K562 (cell line): ENCODE data around the gene GNAI3. TPM values are rescaled to one million over a fixed set of nuclear protein-coding genes. Genes with fewer than 3 reads are reported as not detected.
A peak's percentile ranks its signal among the peaks of the same experiment; 100 is the strongest.

ENCODE experiments used
- ATAC-seq: fragments of 200-7000 bp; cut with Tn5 transposase; 3 replicates; pipeline ENCODE4 v1.9.1; 2020; ENCODE audit warnings: moderate library complexity
- BruUV-seq: library from RNA; stranded (reverse); fragments of 400-500 nt; replicated peaks from 2 replicates; lab custom pipeline; 2021; lab: Mats Ljungman, UMichigan
- CTCF ChIA-PET: fragments of 300-600 bp; formaldehyde crosslinking; extraction: SDS; loops from one replicate; lab custom pipeline; 2021; ENCODE audit warnings: low intra/inter-chr PET ratio; lab: Yijun Ruan, JAX
- POLR2A ChIA-PET: fragments of 300-600, 350-650 bp; sonication (Branson Sonifier 250); formaldehyde crosslinking; extraction: SDS; loops from one replicate; lab custom pipeline; 2021; ENCODE audit warnings: antibody characterized with exemption, inconsistent platforms; lab: Yijun Ruan, JAX
- DNase-seq, 4 experiments: peaks; one replicate each; pipeline versions ENCODE4 v3.0.0 to v3.0.0-alpha.2; 2011 to 2018; ENCODE audit warnings: low spot score in 3 of 4, mixed read lengths in 3 of 4; ENCODE audit errors: extremely low read depth in 1 of 4
- FAIRE-seq: peaks from 2 replicates; lab custom pipeline; 2011; peaks lifted over from hg19 to GRCh38; lab: Jason Lieb, UNC
- H2AFZ ChIP-seq: 2 replicates; pipeline ENCODE4 v1.6.0; 2011; ENCODE audit warnings: low read depth, low read length, control low read depth, inconsistent platforms
- H3K27ac ChIP-seq: fragments of 200-600 bp; 3 replicates; pipeline ENCODE4 v1.8.0; 2011; ENCODE audit warnings: low read depth, mild to moderate bottlenecking, control low read depth, inconsistent platforms, low read length, moderate library complexity, mixed read lengths; ENCODE audit errors: extremely low read depth
- H3K27me3 ChIP-seq, 2 experiments: fragments of 300-600 bp in 1 of 2; 2 replicates in 1 of 2; 3 replicates in 1 of 2; pipeline versions ENCODE4 v1.6.0 to v1.8.0; 2011; ENCODE audit warnings: inconsistent platforms in 2 of 2, low read length in 2 of 2, mild to moderate bottlenecking in 1 of 2, mixed read lengths in 1 of 2, moderate library complexity in 1 of 2; ENCODE audit not compliant: control insufficient read depth in 2 of 2, insufficient read depth in 2 of 2
- H3K36me3 ChIP-seq: fragments of 300-600 bp; 3 replicates; pipeline ENCODE4 v1.8.0; 2011; ENCODE audit warnings: mild to moderate bottlenecking, low read length, inconsistent platforms; ENCODE audit not compliant: control insufficient read depth, insufficient read depth
- H3K4me1 ChIP-seq, 2 experiments: fragments of 200-600 bp in 1 of 2; replicated peaks in 1 of 2; 2 replicates in 1 of 2; 3 replicates in 1 of 2; pipeline versions ENCODE4 v1.5.1 to v1.8.0; 2011; ENCODE audit warnings: inconsistent platforms in 2 of 2, low read length in 2 of 2, mild to moderate bottlenecking in 1 of 2, mixed read lengths in 1 of 2, moderate library complexity in 1 of 2; ENCODE audit not compliant: control insufficient read depth in 2 of 2, insufficient read depth in 2 of 2
- H3K4me2 ChIP-seq: 2 replicates; pipeline ENCODE4 v1.6.1; 2011; ENCODE audit warnings: low read length, control low read depth, inconsistent platforms, mixed read lengths; ENCODE audit not compliant: insufficient read depth
- H3K4me3 ChIP-seq: fragments of 200-600 bp; sonication (generic), shearing (Covaris generic); 2 replicates; pipeline ENCODE4 v1.5.1; 2016; ENCODE audit warnings: control low read depth, inconsistent platforms
- H3K79me2 ChIP-seq: fragments of 200-600 bp; 3 replicates; pipeline ENCODE4 v1.8.0; 2011; ENCODE audit warnings: low read length, inconsistent platforms; ENCODE audit not compliant: control insufficient read depth, insufficient read depth
- H3K9ac ChIP-seq, 2 experiments: 2 replicates each; pipeline versions ENCODE4 v1.6.0 to v1.6.1; 2011; ENCODE audit warnings: low read depth in 2 of 2, low read length in 2 of 2, control low read depth in 1 of 2, inconsistent platforms in 1 of 2, mild to moderate bottlenecking in 1 of 2, mixed read lengths in 1 of 2; ENCODE audit not compliant: insufficient read depth in 1 of 2
- H3K9me1 ChIP-seq: one replicate; pipeline ENCODE4 v1.6.0; 2011; ENCODE audit warnings: inconsistent platforms, mild to moderate bottlenecking, low read length, moderate library complexity; ENCODE audit not compliant: control insufficient read depth, insufficient read depth
- H3K9me3 ChIP-seq: replicated peaks from 2 replicates; pipeline ENCODE4 v1.5.1; 2011; ENCODE audit warnings: low read depth, low read length, inconsistent platforms; ENCODE audit not compliant: control insufficient read depth, insufficient read depth
- H4K20me1 ChIP-seq: replicated peaks from 2 replicates; pipeline ENCODE4 v1.6.1; 2011; ENCODE audit warnings: low read length, inconsistent platforms, mixed read lengths; ENCODE audit not compliant: control insufficient read depth, insufficient read depth
- GABPB1 ChIP-seq: sonication (generic); formaldehyde crosslinking; IDR thresholded peaks from 2 replicates; pipeline ENCODE4 v1.8.0; 2022; ENCODE audit warnings: mild to moderate bottlenecking, missing genetic modification reagents
- HOXB6 ChIP-seq: fragments of 250-450 bp; sonication (Bioruptor Pico); IDR thresholded peaks from 2 replicates; pipeline ENCODE4 v1.5.1; 2022; ENCODE audit warnings: mild to moderate bottlenecking, borderline replicate concordance
- MAX ChIP-seq: sonication (generic); formaldehyde crosslinking; IDR thresholded peaks from 2 replicates; pipeline ENCODE4 v1.9.0; 2022; ENCODE audit warnings: mild to moderate bottlenecking, missing genetic modification reagents
- ZC3H4 ChIP-seq: sonication (generic); formaldehyde crosslinking; IDR thresholded peaks from 2 replicates; pipeline ENCODE4 v1.9.0; 2021; ENCODE audit warnings: missing genetic modification reagents, borderline replicate concordance
- ZNF280B ChIP-seq: fragments of 250-450 bp; sonication (Bioruptor Pico); IDR thresholded peaks from 2 replicates; pipeline ENCODE4 v1.5.1; 2021; ENCODE audit warnings: mild to moderate bottlenecking
- WGBS: fragments of 100-300 bp; shearing (Covaris generic); methylation state at CpG from one replicate; pipeline ENCODE4 v1.1.6; 2016; ENCODE audit warnings: low coverage, mixed read lengths; ENCODE audit not compliant: insufficient coverage; ENCODE audit errors: missing lambda C conversion rate; 5-methylcytosine and 5-hydroxymethylcytosine counted together
- in situ Hi-C: fragments of 300-500 bp; cut with MboI; formaldehyde crosslinking; loops from 4 replicates; pipeline ENCODE4 v1.15.0; 2018; ENCODE audit warnings: inconsistent platforms, mixed read lengths
- intact Hi-C: fragments of 100-400 bp; cut with micrococcal nuclease; formaldehyde crosslinking; loops from 2 replicates; pipeline ENCODE4 v1.14.2; 2022
- polyA plus RNA-seq, 8 experiments: library from polyadenylated mRNA; depleted of rRNA in 4 of 8; stranded (reverse) in 5 of 8; unstranded in 3 of 8; fragments of >200 nt; fragmentation: Nextera tagmentation in 2 of 8; fragmentation: Illumina TruSeq in 1 of 8; extraction: Ambion mirVana in 2 of 8; extraction: Trizol in 1 of 8; gene quantifications; 2 replicates each; pipeline versions ENCODE4 v1.2.1 to v1.2.3, GENCODE V29; 2011 to 2014; ENCODE audit warnings: inconsistent platforms in 1 of 8, missing spikeins in 1 of 8
- total RNA-seq, 7 experiments: library from RNA; depleted of rRNA in 6 of 7; stranded (reverse); fragments of >200 nt in 6 of 7; fragmentation: Illumina TruSeq in 2 of 7; extraction: Trizol in 2 of 7; gene quantifications; 2 replicates each; pipeline versions ENCODE4 v1.2.1 to v1.2.3, GENCODE V29; 2011 to 2021; ENCODE audit warnings: low replicate concordance in 1 of 7

Gene GNAI3
- total and polyA plus RNA-seq, 9 of the 15 experiments (the other 6 are each of a cell fraction or from before 2014, with no cell fraction given), result 6.3 to 13.2 (median 8.9) TPM

GRCh38 chr1:109531380-109531779 is 17.0 kb upstream of the GNAI3 start:
- 43% methylated on average over 4 of the region's 4 CpGs for WGBS
- Histone ChIP-seq H3K9ac (peak overlapping the region in 1 of 2 experiments; percentile 61; a peak in 2 of 4 replicates), H3K4me2 (no peak overlapping the region), H3K27ac (no peak overlapping the region), H3K79me2 (no peaks in the 10 kb centered on the region), H3K27me3 (peaks cover 15 to 23% of the 10 kb centered on the region in 2 experiments), H4K20me1 (no peaks in the 10 kb centered on the region), H3K9me3 (no peaks in the 10 kb centered on the region), H3K36me3 (no peaks in the 10 kb centered on the region), H2AFZ (no peak overlapping the region; the same call in 1 of the 2 replicates), H3K4me1 (peaks cover 9 to 14% of the 10 kb centered on the region in 2 experiments; a peak in 4 of 5 replicates), H3K4me3 (no peak overlapping the region), H3K9me1 (no peaks in the 10 kb centered on the region)
- CTCF ChIA-PET, result interaction anchor here (1.1 to 5.3 kb wide), 5 partner anchors 21 to 330 kb away, joined by 3 to 131 read pairs (median 32); partner anchors contain the start of gene CYB561D1
- TF ChIP-seq ZC3H4 (CRISPR knock-in tag) (no peak), MAX (CRISPR knock-in tag) (no peak), GABPB1 (no peak), ZNF280B (CRISPR knock-in tag) (no peak), HOXB6 (CRISPR knock-in tag) (no peak)
- BruUV-seq, result no TSS peak
- ATAC-seq, result no peak
- DNase-seq, result no peak
- no peak for FAIRE-seq
- in situ Hi-C loops (loop anchor here (5.0 kb wide), 2 partner anchors 34 to 269 kb away; no protein-coding TSS in a partner anchor), intact Hi-C loops (loop anchor here (5.0 to 10.0 kb wide), 2 partner anchors 109 to 417 kb away; partner anchors contain the start of gene ELAPOR1)
- POLR2A ChIA-PET, result interaction anchor here (0.6 to 4.9 kb wide), 7 partner anchors 14 to 106 kb away, joined by 3 to 21 read pairs (median 10); partner anchors contain the start of genes ATXN7L2, CYB561D1, GNAI3 and PSMA5
